ENCODE results near the gene MTFR2. TPM values are rescaled to one million over a fixed set of nuclear protein-coding genes. Genes with fewer than 3 reads are reported as not detected.

Gene MTFR2
- total RNA-seq, 2 experiments from 2014 or later = 1.1 to 1.2 TPM

- H3K27ac ChIP-seq (ENCODE audit: low read depth in 1 of 2, low read length in 2 of 2) = peak within 1 kb of the TSS; percentile 100
- Mint-ChIP-seq H3K27ac (peak within 1 kb of the TSS; percentile 99), H3K27me3 (peaks cover 3% of the 10 kb centered on the region), H3K9me3 (no peaks in the 10 kb centered on the region), H3K4me1 (ENCODE audit: low read depth) (peaks cover 47% of the 10 kb centered on the region), H3K4me3 (peak within 1 kb of the TSS; percentile 97), H3K36me3 (ENCODE audit: low read depth) (peaks cover 43% of the 10 kb centered on the region)
- no peaks in the 10 kb centered on the region for H3K27me3 ChIP-seq (ENCODE audit: control insufficient read depth in 1 of 2, insufficient read depth in 2 of 2, low read length in 2 of 2)
- no peaks in the 10 kb centered on the region for H3K9me3 ChIP-seq (ENCODE audit: control insufficient read depth in 1 of 2, insufficient read depth in 1 of 2, low read length in 2 of 2)
- peaks cover 3% of the 10 kb centered on the region for H3K36me3 ChIP-seq (ENCODE audit: insufficient read depth, low read length)
- POLR2A ChIA-PET = interaction anchor here (0.6 to 6.9 kb wide), 55 partner anchors 9 to 1770 kb away, joined by 3 to 208 read pairs (median 5); partner anchors contain the start of genes AHI1, HBS1L, MAP3K5 and MTFR2
- ATAC-seq (ENCODE audit: poor library complexity) (peak; percentile 70), DNase-seq (peak; percentile 99 to 100 (median 99))
- CTCF ChIA-PET = interaction anchor here (1.4 to 2.9 kb wide), 4 partner anchors 27 to 792 kb away, joined by 5 to 14 read pairs (median 6); partner anchors contain the start of genes AHI1 and MTFR2
- intact Hi-C loops (cut with DNase I, micrococcal nuclease) = loop anchor here (2.0 to 10.0 kb wide), 6 partner anchors 15 to 793 kb away; partner anchors contain the start of genes AHI1 (in 2 of the 2), MAP3K5 (in 2 of the 2) and PEX7 (in 1 of the 2)
- H3K4me1 ChIP-seq (ENCODE audit: insufficient read depth, low read length) = peaks cover 52% of the 10 kb centered on the region
- TF ChIP-seq, protein P1, sequence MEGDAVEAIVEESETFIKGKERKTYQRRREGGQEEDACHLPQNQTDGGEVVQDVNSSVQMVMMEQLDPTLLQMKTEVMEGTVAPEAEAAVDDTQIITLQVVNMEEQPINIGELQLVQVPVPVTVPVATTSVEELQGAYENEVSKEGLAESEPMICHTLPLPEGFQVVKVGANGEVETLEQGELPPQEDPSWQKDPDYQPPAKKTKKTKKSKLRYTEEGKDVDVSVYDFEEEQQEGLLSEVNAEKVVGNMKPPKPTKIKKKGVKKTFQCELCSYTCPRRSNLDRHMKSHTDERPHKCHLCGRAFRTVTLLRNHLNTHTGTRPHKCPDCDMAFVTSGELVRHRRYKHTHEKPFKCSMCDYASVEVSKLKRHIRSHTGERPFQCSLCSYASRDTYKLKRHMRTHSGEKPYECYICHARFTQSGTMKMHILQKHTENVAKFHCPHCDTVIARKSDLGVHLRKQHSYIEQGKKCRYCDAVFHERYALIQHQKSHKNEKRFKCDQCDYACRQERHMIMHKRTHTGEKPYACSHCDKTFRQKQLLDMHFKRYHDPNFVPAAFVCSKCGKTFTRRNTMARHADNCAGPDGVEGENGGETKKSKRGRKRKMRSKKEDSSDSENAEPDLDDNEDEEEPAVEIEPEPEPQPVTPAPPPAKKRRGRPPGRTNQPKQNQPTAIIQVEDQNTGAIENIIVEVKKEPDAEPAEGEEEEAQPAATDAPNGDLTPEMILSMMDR (IDR thresholded peaks at IDR 0.05) = peak; percentile 7
- H3K4me3 ChIP-seq (ENCODE audit: low read length) = peak within 1 kb of the TSS; percentile 88
These were observed 39.7 kb upstream of the MTFR2 start, which contains the start of gene BCLAF1 for GRCh38 chr6:136289579-136290409. TSS of gene BCLAF1 (minus strand) at chr6:136289846. CDS start at chr6:136279866, 9,980 bp downstream.

GRCh38 chr6:136289327-136289578 is 39.1 kb upstream of the MTFR2 start:
- Mint-ChIP-seq H3K9me3 (no peaks in the 10 kb centered on the region), H3K4me1 (ENCODE audit: low read depth) (peaks cover 52% of the 10 kb centered on the region), H3K36me3 (ENCODE audit: low read depth) (peaks cover 48% of the 10 kb centered on the region), H3K27ac (peak overlapping the region; percentile 99), H3K4me3 (peak overlapping the region; percentile 97), H3K27me3 (peaks cover 3% of the 10 kb centered on the region)
- Histone ChIP-seq H3K4me3 (ENCODE audit: low read length) (peak overlapping the region; percentile 88), H3K27me3 (ENCODE audit: control insufficient read depth in 1 of 2, insufficient read depth in 2 of 2, low read length in 2 of 2) (no peaks in the 10 kb centered on the region), H3K9me3 (ENCODE audit: control insufficient read depth in 1 of 2, insufficient read depth in 1 of 2, low read length in 2 of 2) (no peaks in the 10 kb centered on the region), H3K27ac (ENCODE audit: low read depth in 1 of 2, low read length in 2 of 2) (peak overlapping the region; percentile 100), H3K4me1 (ENCODE audit: insufficient read depth, low read length) (peaks cover 55% of the 10 kb centered on the region), H3K36me3 (ENCODE audit: insufficient read depth, low read length) (peaks cover 3% of the 10 kb centered on the region)
- intact Hi-C loops (cut with DNase I, micrococcal nuclease) = loop anchor here (2.0 to 10.0 kb wide), 5 partner anchors 14 to 792 kb away; partner anchors contain the start of genes MAP3K5 (in 2 of the 2), AHI1 (in 1 of the 2) and PEX7 (in 1 of the 2)
- CTCF ChIA-PET = interaction anchor here (1.4 to 2.9 kb wide), 3 partner anchors 28 to 791 kb away, joined by 5 to 14 read pairs (median 6); partner anchors contain the start of gene AHI1
- peak; percentile 87 to 97 (median 92) for DNase-seq
- POLR2A ChIA-PET = interaction anchor here (0.6 to 6.9 kb wide), 40 partner anchors 9 to 1770 kb away, joined by 3 to 208 read pairs (median 8); partner anchors contain the start of genes AHI1, HBS1L, MAP3K5 and MTFR2
- peak; percentile 45 for ATAC-seq (ENCODE audit: poor library complexity)
- TF ChIP-seq, protein P1 (IDR thresholded peaks at IDR 0.05) = no peak

- peak overlapping the region; percentile 100 for H3K27ac ChIP-seq (ENCODE audit: low read depth in 1 of 2, low read length in 2 of 2)
- Mint-ChIP-seq H3K27ac (peak overlapping the region; percentile 99), H3K27me3 (peaks cover 3% of the 10 kb centered on the region), H3K4me3 (peak overlapping the region; percentile 97), H3K36me3 (ENCODE audit: low read depth) (peaks cover 51% of the 10 kb centered on the region), H3K9me3 (no peaks in the 10 kb centered on the region), H3K4me1 (ENCODE audit: low read depth) (peaks cover 57% of the 10 kb centered on the region)
- DNase-seq (peak; percentile 78 to 99 (median 86)), ATAC-seq (ENCODE audit: poor library complexity) (peak; percentile 57)
- TF ChIP-seq, protein P1 (IDR thresholded peaks at IDR 0.05) = peak; percentile 12
- peak overlapping the region; percentile 88 for H3K4me3 ChIP-seq (ENCODE audit: low read length)
- ChIA-PET POLR2A (interaction anchor here (0.6 to 6.9 kb wide), 33 partner anchors 8 to 1579 kb away, joined by 3 to 208 read pairs (median 12); partner anchors contain the start of genes AHI1, HBS1L, MAP3K5 and MTFR2), CTCF (interaction anchor here (1.6 to 4.0 kb wide), 3 partner anchors 28 to 63 kb away, joined by 6 to 26 read pairs (median 14); no protein-coding TSS in a partner anchor)
- peaks cover 55% of the 10 kb centered on the region for H3K4me1 ChIP-seq (ENCODE audit: insufficient read depth, low read length)
- intact Hi-C loops (cut with DNase I, micrococcal nuclease) = loop anchor here (1.0 to 10.0 kb wide), 8 partner anchors 8 to 791 kb away; partner anchors contain the start of genes MAP3K5 (in 2 of the 2), AHI1 (in 1 of the 2), MTFR2 (in 1 of the 2) and PEX7 (in 1 of the 2)
- peaks cover 3% of the 10 kb centered on the region for H3K36me3 ChIP-seq (ENCODE audit: insufficient read depth, low read length)
- no peaks in the 10 kb centered on the region for H3K27me3 ChIP-seq (ENCODE audit: control insufficient read depth in 1 of 2, insufficient read depth in 2 of 2, low read length in 2 of 2)
- H3K9me3 ChIP-seq (ENCODE audit: control insufficient read depth in 1 of 2, insufficient read depth in 1 of 2, low read length in 2 of 2) = no peaks in the 10 kb centered on the region
These were observed 38.6 kb upstream of the MTFR2 start for GRCh38 chr6:136288566-136289326.
